HG03066 (cell line): ENCODE results near the gene PRDM1.
A peak's percentile ranks its signal among the peaks of the same experiment; 100 is the strongest.

Experiments used
- ATAC-seq: cut with Tn5 transposase; IDR thresholded peaks from one replicate; pipeline ENCODE4 v1.9.1; 2021; ENCODE audit warnings: low read depth; ENCODE audit not compliant: unreplicated experiment

The PRDM1 gene

GRCh38 chr6:106069478-106069877, 16.7 kb upstream of the PRDM1 start:
- no peak for ATAC-seq

GRCh38 chr6:106070636-106071035, 15.5 kb upstream of the PRDM1 start:
- ATAC-seq, result no peak

- no peak for ATAC-seq
These were observed 13.5 kb upstream of the PRDM1 start for GRCh38 chr6:106072501-106073090.

- no peak for ATAC-seq
These were observed 12.0 kb upstream of the PRDM1 start for GRCh38 chr6:106074146-106074545.

GRCh38 chr6:106076139-106076538, 10.0 kb upstream of the PRDM1 start:
- no peak for ATAC-seq

GRCh38 chr6:106077170-106077569, 9.0 kb upstream of the PRDM1 start:
- ATAC-seq, result no peak

GRCh38 chr6:106077881-106078280, 8.3 kb upstream of the PRDM1 start:
- ATAC-seq, result no peak

- no peak for ATAC-seq
These were observed 6.0 kb upstream of the PRDM1 start for GRCh38 chr6:106079961-106080762.

- ATAC-seq, result no peak
These were observed 5.4 kb upstream of the PRDM1 start for GRCh38 chr6:106080763-106081095.

- no peak for ATAC-seq
These were observed 4.4 kb upstream of the PRDM1 start for GRCh38 chr6:106081715-106082114.

GRCh38 chr6:106082735-106083398, 3.3 kb upstream of the PRDM1 start:
- ATAC-seq, result no peak

- no peak for ATAC-seq
These were observed 2.5 kb upstream of the PRDM1 start for GRCh38 chr6:106083618-106084017.

- ATAC-seq, result peak; percentile 73
These were observed 1.8 kb upstream of the PRDM1 start for GRCh38 chr6:106084106-106084988.

GRCh38 chr6:106084989-106085691, 996 bp upstream of the PRDM1 start:
- ATAC-seq, result no peak

GRCh38 chr6:106085692-106085983, 498 bp upstream of the PRDM1 start:
- no peak for ATAC-seq

GRCh38 chr6:106086814-106087175, 659 bp downstream of the PRDM1 start:
- ATAC-seq, result no peak

GRCh38 chr6:106087548-106088325, 1.6 kb downstream of the PRDM1 start:
- no peak for ATAC-seq

GRCh38 chr6:106090001-106090400, 3.9 kb downstream of the PRDM1 start:
- no peak for ATAC-seq

- ATAC-seq, result no peak
These were observed 6.1 kb downstream of the PRDM1 start for GRCh38 chr6:106092279-106092678.
